Chondrocyte (in vitro differentiated cells): ENCODE data around the gene PRR5L. TPM values are rescaled to one million over a fixed set of nuclear protein-coding genes. Genes with fewer than 3 reads are reported as not detected.

Experiments used
- DNase-seq: peaks from one replicate; pipeline ENCODE4 v3.0.0; 2021; ENCODE audit warnings: mixed read lengths, low spot score
- H3K27ac Mint-ChIP-seq: one replicate; pipeline ENCODE4 v1.8.0; 2021; ENCODE audit warnings: mild to moderate bottlenecking, moderate library complexity, mixed read lengths; ENCODE audit not compliant: unreplicated experiment
- H3K27me3 Mint-ChIP-seq: 2 replicates; pipeline ENCODE4 v1.8.0; 2021; ENCODE audit warnings: low read depth, mixed read lengths
- H3K36me3 Mint-ChIP-seq: 2 replicates; pipeline ENCODE4 v1.8.0; 2021; ENCODE audit warnings: low read depth, mixed read lengths
- H3K4me1 Mint-ChIP-seq: 2 replicates; pipeline ENCODE4 v1.8.0; 2021; ENCODE audit warnings: low read depth, mild to moderate bottlenecking, mixed read lengths
- H3K4me3 Mint-ChIP-seq: one replicate; pipeline ENCODE4 v1.8.0; 2021; ENCODE audit warnings: mild to moderate bottlenecking, moderate library complexity, mixed read lengths; ENCODE audit not compliant: unreplicated experiment
- H3K9me3 Mint-ChIP-seq: 2 replicates; pipeline ENCODE4 v1.8.0; 2021; ENCODE audit warnings: low read depth, mixed read lengths
- total RNA-seq: library from RNA; stranded (reverse); gene quantifications from 3 replicates; pipeline ENCODE4 v1.2.1, GENCODE V29; 2021
- TF ChIP-seq, protein P1 (sequence below): fragments of 200-600 bp; sonication (generic); IDR thresholded peaks from 2 replicates; pipeline ENCODE4 v1.5.0; 2021; ENCODE audit warnings: antibody characterized with exemption, mild to moderate bottlenecking, moderate library complexity

The PRR5L gene
- total RNA-seq, 1 donor from 2014 or later, result 50.7 TPM

- H3K9me3 Mint-ChIP-seq, result no peaks in the 10 kb centered on the region
- peaks cover 63% of the 10 kb centered on the region for H3K4me1 Mint-ChIP-seq
- H3K27me3 Mint-ChIP-seq, result no peaks in the 10 kb centered on the region
- no peaks in the 10 kb centered on the region for H3K36me3 Mint-ChIP-seq
- DNase-seq, result no peak
- TF ChIP-seq, protein P1, sequence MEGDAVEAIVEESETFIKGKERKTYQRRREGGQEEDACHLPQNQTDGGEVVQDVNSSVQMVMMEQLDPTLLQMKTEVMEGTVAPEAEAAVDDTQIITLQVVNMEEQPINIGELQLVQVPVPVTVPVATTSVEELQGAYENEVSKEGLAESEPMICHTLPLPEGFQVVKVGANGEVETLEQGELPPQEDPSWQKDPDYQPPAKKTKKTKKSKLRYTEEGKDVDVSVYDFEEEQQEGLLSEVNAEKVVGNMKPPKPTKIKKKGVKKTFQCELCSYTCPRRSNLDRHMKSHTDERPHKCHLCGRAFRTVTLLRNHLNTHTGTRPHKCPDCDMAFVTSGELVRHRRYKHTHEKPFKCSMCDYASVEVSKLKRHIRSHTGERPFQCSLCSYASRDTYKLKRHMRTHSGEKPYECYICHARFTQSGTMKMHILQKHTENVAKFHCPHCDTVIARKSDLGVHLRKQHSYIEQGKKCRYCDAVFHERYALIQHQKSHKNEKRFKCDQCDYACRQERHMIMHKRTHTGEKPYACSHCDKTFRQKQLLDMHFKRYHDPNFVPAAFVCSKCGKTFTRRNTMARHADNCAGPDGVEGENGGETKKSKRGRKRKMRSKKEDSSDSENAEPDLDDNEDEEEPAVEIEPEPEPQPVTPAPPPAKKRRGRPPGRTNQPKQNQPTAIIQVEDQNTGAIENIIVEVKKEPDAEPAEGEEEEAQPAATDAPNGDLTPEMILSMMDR, result no peak
- no peak overlapping the region for H3K4me3 Mint-ChIP-seq
- no peak overlapping the region for H3K27ac Mint-ChIP-seq
These were observed 61.7 kb downstream of the PRR5L start for GRCh38 chr11:36357831-36358230.

DNA sequence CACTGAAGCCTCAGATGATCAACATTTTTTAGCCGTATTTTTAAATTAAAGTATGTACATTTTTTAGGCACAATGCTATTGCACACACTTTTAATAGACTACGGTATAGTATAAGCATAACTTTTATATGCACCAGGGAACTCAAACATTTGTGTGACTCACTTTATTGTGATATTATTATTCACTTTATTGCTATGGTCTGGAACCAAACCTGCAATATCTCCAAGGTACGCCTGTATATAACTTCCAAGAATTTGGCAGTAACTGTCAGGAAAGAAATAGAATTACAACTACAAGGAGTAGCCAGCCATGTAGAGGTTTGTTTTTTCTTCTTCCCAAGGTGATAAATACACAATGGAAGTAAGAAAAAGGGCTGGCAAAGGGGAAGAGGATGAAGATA is 62.3 kb downstream of the PRR5L start:
- no peak for DNase-seq
- Mint-ChIP-seq H3K27me3 (no peaks in the 10 kb centered on the region), H3K9me3 (no peaks in the 10 kb centered on the region), H3K4me3 (no peak overlapping the region), H3K4me1 (peaks cover 66% of the 10 kb centered on the region), H3K36me3 (no peaks in the 10 kb centered on the region), H3K27ac (no peak overlapping the region)
- TF ChIP-seq, protein P1, result no peak

GRCh38 chr11:36360318-36360717 is 64.2 kb downstream of the PRR5L start:
- Mint-ChIP-seq H3K27me3 (no peaks in the 10 kb centered on the region), H3K4me3 (no peak overlapping the region), H3K4me1 (peaks cover 62% of the 10 kb centered on the region), H3K9me3 (no peaks in the 10 kb centered on the region), H3K36me3 (no peaks in the 10 kb centered on the region), H3K27ac (peak overlapping the region; percentile 99)
- TF ChIP-seq, protein P1, result no peak
- DNase-seq, result no peak

GRCh38 chr11:36360826-36361415 is 64.8 kb downstream of the PRR5L start:
- TF ChIP-seq, protein P1, result no peak
- Mint-ChIP-seq H3K27me3 (no peaks in the 10 kb centered on the region), H3K4me1 (peaks cover 61% of the 10 kb centered on the region), H3K9me3 (no peaks in the 10 kb centered on the region), H3K27ac (peak overlapping the region; percentile 99), H3K4me3 (no peak overlapping the region), H3K36me3 (no peaks in the 10 kb centered on the region)
- DNase-seq, result no peak

GRCh38 chr11:36361472-36361871 is 65.4 kb downstream of the PRR5L start:
- Mint-ChIP-seq H3K27me3 (no peaks in the 10 kb centered on the region), H3K4me3 (peak overlapping the region; percentile 63), H3K36me3 (no peaks in the 10 kb centered on the region), H3K27ac (peak overlapping the region; percentile 99), H3K9me3 (no peaks in the 10 kb centered on the region), H3K4me1 (peaks cover 59% of the 10 kb centered on the region)
- no peak for DNase-seq
- TF ChIP-seq, protein P1, result no peak
